ENCODE data around the gene FNDC3B.

FNDC3B gene

GRCh38 chr3:172293093-172293492 lies 253.7 kb downstream of the FNDC3B start:
- H3K4me3 ChIP-seq (ENCODE audit: control insufficient read depth, low read depth, low read length): no peak overlapping the region
- TF ChIP-seq, protein P1, sequence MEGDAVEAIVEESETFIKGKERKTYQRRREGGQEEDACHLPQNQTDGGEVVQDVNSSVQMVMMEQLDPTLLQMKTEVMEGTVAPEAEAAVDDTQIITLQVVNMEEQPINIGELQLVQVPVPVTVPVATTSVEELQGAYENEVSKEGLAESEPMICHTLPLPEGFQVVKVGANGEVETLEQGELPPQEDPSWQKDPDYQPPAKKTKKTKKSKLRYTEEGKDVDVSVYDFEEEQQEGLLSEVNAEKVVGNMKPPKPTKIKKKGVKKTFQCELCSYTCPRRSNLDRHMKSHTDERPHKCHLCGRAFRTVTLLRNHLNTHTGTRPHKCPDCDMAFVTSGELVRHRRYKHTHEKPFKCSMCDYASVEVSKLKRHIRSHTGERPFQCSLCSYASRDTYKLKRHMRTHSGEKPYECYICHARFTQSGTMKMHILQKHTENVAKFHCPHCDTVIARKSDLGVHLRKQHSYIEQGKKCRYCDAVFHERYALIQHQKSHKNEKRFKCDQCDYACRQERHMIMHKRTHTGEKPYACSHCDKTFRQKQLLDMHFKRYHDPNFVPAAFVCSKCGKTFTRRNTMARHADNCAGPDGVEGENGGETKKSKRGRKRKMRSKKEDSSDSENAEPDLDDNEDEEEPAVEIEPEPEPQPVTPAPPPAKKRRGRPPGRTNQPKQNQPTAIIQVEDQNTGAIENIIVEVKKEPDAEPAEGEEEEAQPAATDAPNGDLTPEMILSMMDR (conservative IDR thresholded peaks at IDR 0.05; ENCODE audit: control insufficient read depth, insufficient read depth, low read depth, low read length): no peak
- no peak for DNase-seq (ENCODE audit: low read depth)

GRCh38 chr3:172294223-172294806 lies 254.9 kb downstream of the FNDC3B start:
- TF ChIP-seq, protein P1 (conservative IDR thresholded peaks at IDR 0.05; ENCODE audit: control insufficient read depth, insufficient read depth, low read depth, low read length): no peak
- H3K4me3 ChIP-seq (ENCODE audit: control insufficient read depth, low read depth, low read length): no peak overlapping the region
- no peak for DNase-seq (ENCODE audit: low read depth)

GRCh38 chr3:172296248-172296974 lies 257.0 kb downstream of the FNDC3B start:
- no peak overlapping the region for H3K4me3 ChIP-seq (ENCODE audit: control insufficient read depth, low read depth, low read length)
- TF ChIP-seq, protein P1 (conservative IDR thresholded peaks at IDR 0.05; ENCODE audit: control insufficient read depth, insufficient read depth, low read depth, low read length): no peak
- no peak for DNase-seq (ENCODE audit: low read depth)

- DNase-seq (ENCODE audit: low read depth): no peak
- H3K4me3 ChIP-seq (ENCODE audit: control insufficient read depth, low read depth, low read length): no peak overlapping the region
- TF ChIP-seq, protein P1 (conservative IDR thresholded peaks at IDR 0.05; ENCODE audit: control insufficient read depth, insufficient read depth, low read depth, low read length): no peak
Observed at GRCh38 chr3:172296975-172297332, 257.6 kb downstream of the FNDC3B start.

GRCh38 chr3:172298247-172298646 lies 258.9 kb downstream of the FNDC3B start:
- TF ChIP-seq, protein P1 (conservative IDR thresholded peaks at IDR 0.05; ENCODE audit: control insufficient read depth, insufficient read depth, low read depth, low read length): no peak
- H3K4me3 ChIP-seq (ENCODE audit: control insufficient read depth, low read depth, low read length): no peak overlapping the region
- no peak for DNase-seq (ENCODE audit: low read depth)

GRCh38 chr3:172300187-172300586 lies 260.8 kb downstream of the FNDC3B start:
- H3K4me3 ChIP-seq (ENCODE audit: control insufficient read depth, low read depth, low read length): no peak overlapping the region
- DNase-seq (ENCODE audit: low read depth): no peak
- TF ChIP-seq, protein P1 (conservative IDR thresholded peaks at IDR 0.05; ENCODE audit: control insufficient read depth, insufficient read depth, low read depth, low read length): no peak

Data from fibroblast of mammary gland (primary cell).